ENCODE measurements around the gene DGUOK.

The DGUOK gene

DNA sequence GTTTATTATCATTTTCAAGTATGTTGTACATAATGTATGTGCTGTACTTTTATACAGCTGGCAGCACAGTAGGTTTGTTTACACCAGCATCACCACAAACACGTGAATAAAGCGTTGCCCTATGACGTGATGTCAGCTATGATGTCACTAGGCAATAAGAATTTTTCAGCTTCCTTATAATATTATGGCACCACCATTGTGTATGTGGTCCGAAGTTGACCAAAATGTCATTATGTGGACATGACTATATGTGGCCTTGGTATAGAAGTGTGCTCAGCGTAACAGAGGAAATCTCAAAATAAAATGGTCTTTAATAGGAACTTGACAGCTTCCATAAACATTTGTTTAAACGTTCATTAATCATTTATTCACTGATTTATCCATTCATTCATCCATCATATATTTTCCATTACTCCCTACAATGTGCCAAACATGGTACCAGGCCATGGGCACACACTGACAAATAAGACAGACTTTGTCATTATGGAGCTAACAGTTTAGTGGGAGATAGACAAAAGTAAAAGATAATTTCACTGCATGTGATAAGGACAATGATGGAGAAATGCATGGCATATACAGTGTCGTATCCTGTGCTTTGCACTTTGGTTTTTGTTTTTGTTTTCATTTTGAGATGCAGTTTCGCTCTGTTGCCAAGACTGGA, 15.0 kb upstream of the DGUOK start:
- Histone ChIP-seq H3K27ac (ENCODE audit: low read depth, low read length, severe bottlenecking) (no peak overlapping the region), H3K4me1 (ENCODE audit: control insufficient read depth, insufficient read depth, low read length, poor library complexity, severe bottlenecking) (no peaks in the 10 kb centered on the region)
- WGBS, 2 experiments (ENCODE audit: insufficient coverage in 2 of 2), result 80 to 100% methylated on average over 2 to 4 of the region's 8 CpGs

DNA sequence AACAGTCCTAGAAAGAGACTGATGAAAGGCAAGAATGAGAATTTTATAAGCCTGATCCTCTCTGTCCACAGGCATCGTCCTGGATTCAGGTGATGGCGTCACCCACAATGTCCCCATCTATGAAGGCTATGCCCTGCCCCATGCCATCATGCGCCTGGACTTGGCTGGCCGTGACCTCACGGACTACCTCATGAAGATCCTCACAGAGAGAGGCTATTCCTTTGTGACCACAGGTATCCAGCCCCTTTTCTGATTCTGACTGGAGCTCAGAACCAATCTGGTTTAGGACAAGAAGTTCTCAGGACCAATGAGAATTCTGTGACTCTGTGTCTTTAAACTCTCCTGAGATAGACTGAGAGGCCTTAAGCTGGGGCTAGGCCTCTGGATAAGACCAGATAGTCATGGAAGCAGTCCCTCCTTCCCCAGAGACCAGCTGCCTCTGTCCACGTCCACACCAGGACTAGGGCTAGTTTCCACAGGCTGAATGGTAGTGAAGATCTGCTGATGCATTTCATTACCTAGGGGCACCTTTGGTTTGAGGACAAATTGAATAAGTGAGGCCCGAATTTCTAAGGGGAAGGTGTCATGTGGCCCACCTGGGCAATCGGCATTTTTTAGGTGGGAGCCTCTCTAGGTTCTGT, 13.1 kb upstream of the DGUOK start:
- Histone ChIP-seq H3K27ac (ENCODE audit: low read depth, low read length, severe bottlenecking) (no peak overlapping the region), H3K36me3 (ENCODE audit: control insufficient read depth, insufficient read depth, low read length) (no peaks in the 10 kb centered on the region), H3K4me1 (ENCODE audit: control insufficient read depth, insufficient read depth, low read length, poor library complexity, severe bottlenecking) (no peaks in the 10 kb centered on the region), H3K9me3 (ENCODE audit: control insufficient read depth, low read length) (no peaks in the 10 kb centered on the region), H3K4me3 (ENCODE audit: extremely low read depth, insufficient read depth, low read length, poor library complexity, severe bottlenecking) (no peak overlapping the region)
- WGBS, 2 experiments (ENCODE audit: insufficient coverage in 2 of 2), result 94 to 100% methylated on average over 4 to 7 of the region's 8 CpGs

More for the DNA sequence above, 15.0 kb upstream of the DGUOK start:
- no peaks in the 10 kb centered on the region for H3K9me3 ChIP-seq (ENCODE audit: control insufficient read depth, low read length)
- H3K4me3 ChIP-seq (ENCODE audit: extremely low read depth, insufficient read depth, low read length, poor library complexity, severe bottlenecking), result no peak overlapping the region
- H3K36me3 ChIP-seq (ENCODE audit: control insufficient read depth, insufficient read depth, low read length), result no peaks in the 10 kb centered on the region

DNA sequence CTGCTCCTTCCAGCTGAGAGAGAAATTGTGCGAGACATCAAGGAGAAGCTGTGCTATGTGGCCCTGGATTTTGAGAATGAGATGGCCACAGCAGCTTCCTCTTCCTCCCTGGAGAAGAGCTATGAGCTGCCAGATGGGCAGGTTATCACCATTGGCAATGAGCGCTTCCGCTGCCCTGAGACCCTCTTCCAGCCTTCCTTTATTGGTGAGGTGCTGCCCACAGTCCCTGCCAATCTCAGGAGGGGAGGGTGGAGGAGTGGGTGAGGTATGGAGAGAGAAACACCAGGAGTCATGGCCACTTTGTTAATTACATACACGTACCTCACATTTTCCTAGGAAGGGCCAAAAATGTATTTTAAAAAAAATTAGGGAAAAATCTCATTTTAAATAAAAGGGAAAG, 12.0 kb upstream of the DGUOK start:
- H3K4me3 ChIP-seq (ENCODE audit: extremely low read depth, insufficient read depth, low read length, poor library complexity, severe bottlenecking), result no peak overlapping the region
- 100% methylated on average over 1 to 2 of the region's 4 CpGs for WGBS, 2 experiments (ENCODE audit: insufficient coverage in 2 of 2)
- no peaks in the 10 kb centered on the region for H3K4me1 ChIP-seq (ENCODE audit: control insufficient read depth, insufficient read depth, low read length, poor library complexity, severe bottlenecking)
- H3K9me3 ChIP-seq (ENCODE audit: control insufficient read depth, low read length), result no peaks in the 10 kb centered on the region
- H3K27ac ChIP-seq (ENCODE audit: low read depth, low read length, severe bottlenecking), result no peak overlapping the region
- H3K36me3 ChIP-seq (ENCODE audit: control insufficient read depth, insufficient read depth, low read length), result no peaks in the 10 kb centered on the region

DNA sequence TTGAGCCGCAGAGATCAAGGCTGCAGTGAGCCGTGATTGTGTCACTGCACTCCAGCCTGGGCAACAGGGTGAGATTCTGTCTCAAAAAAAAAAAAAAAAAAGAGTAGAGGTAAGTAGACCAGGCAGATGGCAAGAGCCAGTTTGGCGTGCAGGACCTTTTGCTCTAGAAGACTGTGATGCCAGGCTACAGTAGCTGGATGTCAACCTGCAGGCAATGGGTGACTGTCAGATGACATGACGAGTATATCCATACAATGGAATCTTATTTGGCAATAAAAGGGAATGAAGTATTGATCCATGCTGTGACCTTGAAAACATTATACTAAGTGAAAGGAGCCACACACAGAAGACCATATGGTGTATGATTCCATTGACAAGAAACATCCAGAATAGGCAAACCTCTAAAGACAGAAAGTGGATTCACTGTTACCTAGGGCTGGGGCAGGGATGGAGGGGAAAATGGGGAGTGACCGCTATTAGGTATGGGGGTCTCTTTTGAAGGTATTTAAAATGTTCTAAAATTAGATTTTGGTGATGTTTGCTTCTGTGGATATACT, 11.2 kb upstream of the DGUOK start:
- H3K9me3 ChIP-seq (ENCODE audit: control insufficient read depth, low read length), result no peaks in the 10 kb centered on the region
- no peak overlapping the region for H3K4me3 ChIP-seq (ENCODE audit: extremely low read depth, insufficient read depth, low read length, poor library complexity, severe bottlenecking)
- no peaks in the 10 kb centered on the region for H3K4me1 ChIP-seq (ENCODE audit: control insufficient read depth, insufficient read depth, low read length, poor library complexity, severe bottlenecking)
- 93 to 95% methylated on average over 4 of the region's 5 CpGs for WGBS, 2 experiments (ENCODE audit: insufficient coverage in 2 of 2)
- no peaks in the 10 kb centered on the region for H3K36me3 ChIP-seq (ENCODE audit: control insufficient read depth, insufficient read depth, low read length)
- no peak overlapping the region for H3K27ac ChIP-seq (ENCODE audit: low read depth, low read length, severe bottlenecking)

DNA sequence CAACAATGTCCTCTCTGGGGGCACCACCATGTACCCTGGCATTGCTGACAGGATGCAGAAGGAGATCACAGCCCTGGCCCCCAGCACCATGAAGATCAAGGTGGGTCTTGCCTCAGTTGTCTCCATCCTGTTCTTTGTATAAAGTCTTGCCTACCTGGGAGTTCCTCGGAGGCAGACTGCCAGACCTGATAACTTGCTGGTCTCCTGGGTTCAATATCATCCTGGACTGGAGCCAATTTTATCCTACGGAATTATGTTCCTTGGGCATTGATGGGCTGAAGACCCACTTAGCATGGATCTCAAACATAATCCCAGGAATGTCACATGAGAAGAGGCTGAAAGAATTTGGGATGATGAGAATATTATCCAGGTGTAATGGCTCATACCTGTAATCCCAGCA, 10.0 kb upstream of the DGUOK start:
- Histone ChIP-seq H3K4me3 (ENCODE audit: extremely low read depth, insufficient read depth, low read length, poor library complexity, severe bottlenecking) (no peak overlapping the region), H3K9me3 (ENCODE audit: control insufficient read depth, low read length) (no peaks in the 10 kb centered on the region), H3K36me3 (ENCODE audit: control insufficient read depth, insufficient read depth, low read length) (no peaks in the 10 kb centered on the region), H3K27ac (ENCODE audit: low read depth, low read length, severe bottlenecking) (no peak overlapping the region), H3K4me1 (ENCODE audit: control insufficient read depth, insufficient read depth, low read length, poor library complexity, severe bottlenecking) (no peaks in the 10 kb centered on the region)
- 60 to 67% methylated on average over 2 of the region's 2 CpGs for WGBS, 2 experiments (ENCODE audit: insufficient coverage in 2 of 2)

DNA sequence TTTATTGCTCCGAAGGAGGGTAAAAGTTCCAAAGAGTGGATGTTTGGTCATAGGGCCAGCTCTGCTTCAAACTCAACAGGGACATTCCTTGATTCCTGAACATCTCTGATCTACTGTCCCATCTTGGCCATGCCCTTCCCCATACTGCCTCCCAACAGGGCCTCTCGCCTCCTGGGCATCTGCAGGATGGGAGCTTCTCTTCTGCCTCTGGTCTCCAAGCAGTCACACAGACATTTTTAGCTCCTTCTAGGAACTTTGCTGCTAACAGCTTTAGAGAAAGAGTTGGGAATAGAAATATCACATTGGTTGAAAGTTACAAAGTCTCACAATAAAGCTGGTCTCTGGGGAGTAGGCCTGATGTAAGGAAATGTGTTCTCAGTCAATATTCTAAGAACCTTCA, 9.4 kb upstream of the DGUOK start:
- H3K36me3 ChIP-seq (ENCODE audit: control insufficient read depth, insufficient read depth, low read length), result no peaks in the 10 kb centered on the region
- no peak overlapping the region for H3K27ac ChIP-seq (ENCODE audit: low read depth, low read length, severe bottlenecking)
- no peak overlapping the region for H3K4me3 ChIP-seq (ENCODE audit: extremely low read depth, insufficient read depth, low read length, poor library complexity, severe bottlenecking)
- 100% methylated on average over 1 of the region's 2 CpGs for WGBS, 2 experiments (ENCODE audit: insufficient coverage in 2 of 2)
- no peaks in the 10 kb centered on the region for H3K4me1 ChIP-seq (ENCODE audit: control insufficient read depth, insufficient read depth, low read length, poor library complexity, severe bottlenecking)
- H3K9me3 ChIP-seq (ENCODE audit: control insufficient read depth, low read length), result no peaks in the 10 kb centered on the region

DNA sequence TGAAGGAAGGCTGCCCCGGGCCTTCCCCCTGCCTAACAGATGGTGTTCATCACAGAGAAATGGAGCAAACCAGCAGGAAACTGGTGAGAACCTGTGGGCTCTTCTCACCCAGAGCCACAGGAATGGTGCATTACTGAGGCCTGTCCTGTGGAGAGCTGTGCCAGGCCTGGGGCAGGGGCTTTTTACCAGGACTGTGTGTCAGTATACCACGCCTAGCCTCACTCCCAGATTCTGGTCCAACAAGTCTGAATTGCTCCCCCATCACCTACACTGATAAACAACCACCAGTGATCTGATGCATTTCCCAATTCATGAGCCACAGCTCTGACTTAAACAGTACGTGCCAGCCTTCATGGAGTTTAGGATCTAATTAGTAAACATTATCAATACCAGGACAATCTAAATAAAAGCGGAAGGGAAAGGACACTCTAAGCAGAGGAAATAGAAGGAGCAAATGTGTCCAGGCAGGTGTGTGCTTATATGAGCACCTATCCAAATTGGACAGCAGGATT, 8.9 kb upstream of the DGUOK start:
- H3K27ac ChIP-seq (ENCODE audit: low read depth, low read length, severe bottlenecking), result no peak overlapping the region
- H3K36me3 ChIP-seq (ENCODE audit: control insufficient read depth, insufficient read depth, low read length), result no peaks in the 10 kb centered on the region
- H3K4me3 ChIP-seq (ENCODE audit: extremely low read depth, insufficient read depth, low read length, poor library complexity, severe bottlenecking), result no peak overlapping the region
- WGBS, 2 experiments (ENCODE audit: insufficient coverage in 2 of 2), result 83 to 94% methylated on average over 2 to 3 of the region's 4 CpGs
- H3K4me1 ChIP-seq (ENCODE audit: control insufficient read depth, insufficient read depth, low read length, poor library complexity, severe bottlenecking), result no peaks in the 10 kb centered on the region
- H3K9me3 ChIP-seq (ENCODE audit: control insufficient read depth, low read length), result no peaks in the 10 kb centered on the region

DNA sequence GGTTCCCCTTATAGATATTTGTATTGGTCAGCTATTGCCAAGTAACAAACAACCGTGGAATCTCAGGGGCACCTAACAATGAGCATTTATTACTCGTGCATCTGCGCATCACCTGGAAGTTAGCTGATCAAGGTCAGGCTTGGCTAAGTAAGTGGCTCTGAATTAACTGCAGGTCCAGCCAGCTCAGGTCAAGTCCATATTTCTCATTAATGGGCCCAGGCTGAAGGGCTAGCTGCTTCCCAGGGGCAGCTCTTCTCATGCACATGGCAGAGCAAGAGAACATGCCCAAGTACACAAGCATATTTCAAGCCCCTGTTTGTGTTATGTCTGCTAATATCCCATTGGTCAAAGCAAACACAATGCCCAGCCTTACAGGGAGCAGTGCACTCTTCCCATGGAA, 7.8 kb upstream of the DGUOK start:
- WGBS, 2 experiments (ENCODE audit: insufficient coverage in 2 of 2), result 86 to 98% methylated on average over 3 of the region's 3 CpGs
- no peaks in the 10 kb centered on the region for H3K36me3 ChIP-seq (ENCODE audit: control insufficient read depth, insufficient read depth, low read length)
- no peak overlapping the region for H3K27ac ChIP-seq (ENCODE audit: low read depth, low read length, severe bottlenecking)
- H3K9me3 ChIP-seq (ENCODE audit: control insufficient read depth, low read length), result no peaks in the 10 kb centered on the region
- no peaks in the 10 kb centered on the region for H3K4me1 ChIP-seq (ENCODE audit: control insufficient read depth, insufficient read depth, low read length, poor library complexity, severe bottlenecking)
- no peak overlapping the region for H3K4me3 ChIP-seq (ENCODE audit: extremely low read depth, insufficient read depth, low read length, poor library complexity, severe bottlenecking)

DNA sequence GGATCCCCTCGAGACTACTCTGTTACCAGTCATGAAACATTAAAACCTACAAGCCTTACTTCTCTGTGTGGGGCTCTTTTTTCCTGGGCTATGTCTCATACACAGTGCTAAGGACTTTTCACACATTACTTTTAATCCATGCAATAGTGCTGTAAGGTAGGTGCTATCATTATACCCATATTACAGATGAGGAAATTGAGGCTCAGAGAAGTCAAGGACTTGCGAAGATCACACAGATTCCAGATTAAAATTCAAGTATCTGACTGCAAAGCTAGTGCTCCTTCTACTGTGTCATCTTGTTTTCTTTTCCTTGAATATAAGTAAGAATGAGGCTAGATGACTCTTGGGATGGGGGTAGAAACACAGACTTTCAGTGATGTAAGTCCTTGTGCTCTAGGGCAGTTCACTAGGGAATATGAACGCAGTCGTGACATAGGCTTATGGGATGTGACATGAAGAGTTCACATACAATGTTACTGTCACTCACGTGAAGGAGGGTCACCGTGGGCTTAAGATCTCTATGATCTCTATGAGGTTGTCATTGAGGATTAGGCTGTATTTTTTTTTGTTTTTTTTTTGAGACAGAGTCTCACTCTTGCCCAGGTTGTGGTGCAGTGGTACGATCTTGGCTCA, 7.0 kb upstream of the DGUOK start:
- WGBS, 2 experiments (ENCODE audit: insufficient coverage in 2 of 2), result 95 to 98% methylated on average over 4 to 5 of the region's 7 CpGs
- Histone ChIP-seq H3K4me3 (ENCODE audit: extremely low read depth, insufficient read depth, low read length, poor library complexity, severe bottlenecking) (no peak overlapping the region), H3K27ac (ENCODE audit: low read depth, low read length, severe bottlenecking) (no peak overlapping the region), H3K36me3 (ENCODE audit: control insufficient read depth, insufficient read depth, low read length) (no peaks in the 10 kb centered on the region), H3K4me1 (ENCODE audit: control insufficient read depth, insufficient read depth, low read length, poor library complexity, severe bottlenecking) (no peaks in the 10 kb centered on the region), H3K9me3 (ENCODE audit: control insufficient read depth, low read length) (no peaks in the 10 kb centered on the region)

DNA sequence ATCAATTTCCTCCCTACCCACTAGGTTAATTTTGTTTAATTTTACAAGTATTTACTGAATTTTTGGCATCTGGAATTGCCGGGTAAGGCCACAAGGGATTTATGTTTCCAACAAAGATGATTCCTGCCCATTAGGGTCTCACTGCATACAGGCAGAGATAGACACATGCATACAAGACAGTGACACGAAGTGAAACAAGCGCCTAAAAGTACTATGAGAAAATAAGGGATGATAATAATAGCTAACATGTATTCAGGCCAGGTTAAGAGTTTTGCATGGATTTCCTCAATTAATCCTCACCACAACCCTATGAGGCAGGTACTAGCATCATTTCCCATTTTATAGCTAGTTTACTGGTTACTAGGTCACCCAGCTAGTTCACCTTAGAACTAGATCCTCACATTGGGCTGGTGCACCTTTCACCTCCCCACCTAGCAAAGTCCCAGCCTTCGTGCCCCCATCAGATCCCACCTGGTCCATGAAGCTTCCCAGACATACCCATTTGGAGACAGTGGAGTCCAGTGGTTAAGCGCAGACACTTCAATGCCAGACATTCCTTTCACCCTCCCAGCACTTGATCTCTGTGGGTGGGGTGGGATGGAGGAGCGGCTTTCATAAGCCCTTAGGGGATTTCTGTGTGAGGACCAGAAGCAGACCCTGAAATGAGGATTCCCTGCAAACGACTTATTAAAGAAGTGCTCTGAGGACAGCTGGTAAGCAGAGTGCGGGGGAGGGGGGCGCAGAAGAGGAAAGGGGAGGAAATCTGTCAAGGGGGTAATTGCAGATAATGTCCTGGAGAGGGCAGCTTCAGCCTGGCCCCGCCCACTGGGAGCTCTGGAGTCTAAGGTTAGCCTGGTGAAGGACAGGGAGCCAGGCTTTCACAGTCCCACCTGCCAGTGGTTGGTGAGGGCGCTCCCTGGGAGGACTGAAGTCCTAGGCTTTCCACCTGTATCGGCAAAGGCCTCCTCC, 5.8 kb upstream of the DGUOK start:
- no peak overlapping the region for H3K4me3 ChIP-seq (ENCODE audit: extremely low read depth, insufficient read depth, low read length, poor library complexity, severe bottlenecking)
- 43 to 56% methylated on average over 7 to 8 of the region's 12 CpGs for WGBS, 2 experiments (ENCODE audit: insufficient coverage in 2 of 2)
- H3K36me3 ChIP-seq (ENCODE audit: control insufficient read depth, insufficient read depth, low read length), result no peaks in the 10 kb centered on the region
- H3K4me1 ChIP-seq (ENCODE audit: control insufficient read depth, insufficient read depth, low read length, poor library complexity, severe bottlenecking), result no peaks in the 10 kb centered on the region
- H3K27ac ChIP-seq (ENCODE audit: low read depth, low read length, severe bottlenecking), result no peak overlapping the region
- H3K9me3 ChIP-seq (ENCODE audit: control insufficient read depth, low read length), result peaks cover 2% of the 10 kb centered on the region
